Measurements from ENCODE around the gene PXT1.
"Not testable (repeated sequence)": the region's sequence is repeated elsewhere in the genome, so short reads cannot be mapped to it uniquely, and the experiment has no call there.

PXT1 gene

GRCh38 chr6:36418558-36418957, 24.1 kb downstream of the PXT1 start:
- H3K4me1 ChIP-seq = no peaks in the 10 kb centered on the region
- no peak overlapping the region for H2AFZ ChIP-seq
- H3K27ac ChIP-seq = no peak overlapping the region
- H3K36me3 ChIP-seq (ENCODE audit: control insufficient read depth, insufficient read depth, low read length) = no peaks in the 10 kb centered on the region
- no peaks in the 10 kb centered on the region for H3K79me2 ChIP-seq
- no peaks in the 10 kb centered on the region for H3K9me3 ChIP-seq (ENCODE audit: control insufficient read depth, low read length)
- H3K27me3 ChIP-seq (ENCODE audit: control insufficient read depth, insufficient read depth, low read length) = no peaks in the 10 kb centered on the region
- no peak overlapping the region for H3K4me2 ChIP-seq (ENCODE audit: low read length)
- H3K4me3 ChIP-seq (ENCODE audit: low read depth, low read length) = no peak overlapping the region
- TF ChIP-seq CTCF (IDR thresholded peaks at IDR 0.05) = no peak
- no peak overlapping the region for H3K9ac ChIP-seq

GRCh38 chr6:36414481-36414880, 28.2 kb downstream of the PXT1 start:
- no peaks in the 10 kb centered on the region for H3K36me3 ChIP-seq (ENCODE audit: control insufficient read depth, insufficient read depth, low read length)
- no peaks in the 10 kb centered on the region for H3K27me3 ChIP-seq (ENCODE audit: control insufficient read depth, insufficient read depth, low read length)
- no peak overlapping the region for H3K4me3 ChIP-seq (ENCODE audit: low read depth, low read length)
- H3K4me2 ChIP-seq (ENCODE audit: low read length) = no peak overlapping the region
- H3K4me1 ChIP-seq = no peaks in the 10 kb centered on the region
- no peak overlapping the region for H2AFZ ChIP-seq
- no peak overlapping the region for H3K9ac ChIP-seq
- TF ChIP-seq CTCF (IDR thresholded peaks at IDR 0.05) = no peak
- no peaks in the 10 kb centered on the region for H3K79me2 ChIP-seq
- no peak overlapping the region for H3K27ac ChIP-seq
- H3K9me3 ChIP-seq (ENCODE audit: control insufficient read depth, low read length) = no peaks in the 10 kb centered on the region

GRCh38 chr6:36413489-36414480, 28.9 kb downstream of the PXT1 start:
- TF ChIP-seq CTCF (IDR thresholded peaks at IDR 0.05) = no peak
- Histone ChIP-seq H3K4me1 (no peaks in the 10 kb centered on the region), H3K36me3 (ENCODE audit: control insufficient read depth, insufficient read depth, low read length) (no peaks in the 10 kb centered on the region), H3K4me3 (ENCODE audit: low read depth, low read length) (no peak overlapping the region), H3K4me2 (ENCODE audit: low read length) (no peak overlapping the region), H3K27me3 (ENCODE audit: control insufficient read depth, insufficient read depth, low read length) (no peaks in the 10 kb centered on the region), H3K27ac (no peak overlapping the region), H3K9me3 (ENCODE audit: control insufficient read depth, low read length) (no peaks in the 10 kb centered on the region), H2AFZ (no peak overlapping the region), H3K9ac (no peak overlapping the region), H3K79me2 (no peaks in the 10 kb centered on the region)

GRCh38 chr6:36409718-36410117, 32.9 kb downstream of the PXT1 start:
- H3K27ac ChIP-seq; H3K4me1 ChIP-seq; H3K27me3 ChIP-seq (ENCODE audit: control insufficient read depth, insufficient read depth, low read length); H3K9ac ChIP-seq; H3K79me2 ChIP-seq; H3K4me3 ChIP-seq (ENCODE audit: low read depth, low read length); H3K9me3 ChIP-seq (ENCODE audit: control insufficient read depth, low read length); H3K4me2 ChIP-seq (ENCODE audit: low read length); H2AFZ ChIP-seq; H3K36me3 ChIP-seq (ENCODE audit: control insufficient read depth, insufficient read depth, low read length): not testable (repeated sequence)

- no peaks in the 10 kb centered on the region for H3K79me2 ChIP-seq
- no peak overlapping the region for H3K4me2 ChIP-seq (ENCODE audit: low read length)
- no peak overlapping the region for H3K27ac ChIP-seq
- no peaks in the 10 kb centered on the region for H3K4me1 ChIP-seq
- H3K4me3 ChIP-seq (ENCODE audit: low read depth, low read length) = no peak overlapping the region
- no peak overlapping the region for H3K9ac ChIP-seq
- H3K9me3 ChIP-seq (ENCODE audit: control insufficient read depth, low read length) = no peaks in the 10 kb centered on the region
- no peaks in the 10 kb centered on the region for H3K36me3 ChIP-seq (ENCODE audit: control insufficient read depth, insufficient read depth, low read length)
- TF ChIP-seq CTCF (IDR thresholded peaks at IDR 0.05) = no peak
- no peaks in the 10 kb centered on the region for H3K27me3 ChIP-seq (ENCODE audit: control insufficient read depth, insufficient read depth, low read length)
- no peak overlapping the region for H2AFZ ChIP-seq
Observed at GRCh38 chr6:36404164-36404563, 38.5 kb downstream of the PXT1 start.
